ENCODE data around the gene ARHGEF28.

The ARHGEF28 gene

GRCh38 chr5:73902327-73903051 is 276.5 kb downstream of the ARHGEF28 start:
- TF ChIP-seq, protein P1, sequence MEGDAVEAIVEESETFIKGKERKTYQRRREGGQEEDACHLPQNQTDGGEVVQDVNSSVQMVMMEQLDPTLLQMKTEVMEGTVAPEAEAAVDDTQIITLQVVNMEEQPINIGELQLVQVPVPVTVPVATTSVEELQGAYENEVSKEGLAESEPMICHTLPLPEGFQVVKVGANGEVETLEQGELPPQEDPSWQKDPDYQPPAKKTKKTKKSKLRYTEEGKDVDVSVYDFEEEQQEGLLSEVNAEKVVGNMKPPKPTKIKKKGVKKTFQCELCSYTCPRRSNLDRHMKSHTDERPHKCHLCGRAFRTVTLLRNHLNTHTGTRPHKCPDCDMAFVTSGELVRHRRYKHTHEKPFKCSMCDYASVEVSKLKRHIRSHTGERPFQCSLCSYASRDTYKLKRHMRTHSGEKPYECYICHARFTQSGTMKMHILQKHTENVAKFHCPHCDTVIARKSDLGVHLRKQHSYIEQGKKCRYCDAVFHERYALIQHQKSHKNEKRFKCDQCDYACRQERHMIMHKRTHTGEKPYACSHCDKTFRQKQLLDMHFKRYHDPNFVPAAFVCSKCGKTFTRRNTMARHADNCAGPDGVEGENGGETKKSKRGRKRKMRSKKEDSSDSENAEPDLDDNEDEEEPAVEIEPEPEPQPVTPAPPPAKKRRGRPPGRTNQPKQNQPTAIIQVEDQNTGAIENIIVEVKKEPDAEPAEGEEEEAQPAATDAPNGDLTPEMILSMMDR (IDR thresholded peaks at IDR 0.05; ENCODE audit: low read depth, low read length) = peak; percentile 37; the same call in 1 of the 2 replicates
- Histone ChIP-seq H3K27me3 (ENCODE audit: insufficient read depth, low read depth, severe bottlenecking) (no peaks in the 10 kb centered on the region), H3K9me3 (ENCODE audit: severe bottlenecking) (peaks cover 6% of the 10 kb centered on the region), H3K36me3 (no peaks in the 10 kb centered on the region), H3K4me3 (ENCODE audit: low read depth, low read length) (no peak overlapping the region), H3K27ac (no peak overlapping the region)
- DNase-seq = peak; percentile 22

DNA sequence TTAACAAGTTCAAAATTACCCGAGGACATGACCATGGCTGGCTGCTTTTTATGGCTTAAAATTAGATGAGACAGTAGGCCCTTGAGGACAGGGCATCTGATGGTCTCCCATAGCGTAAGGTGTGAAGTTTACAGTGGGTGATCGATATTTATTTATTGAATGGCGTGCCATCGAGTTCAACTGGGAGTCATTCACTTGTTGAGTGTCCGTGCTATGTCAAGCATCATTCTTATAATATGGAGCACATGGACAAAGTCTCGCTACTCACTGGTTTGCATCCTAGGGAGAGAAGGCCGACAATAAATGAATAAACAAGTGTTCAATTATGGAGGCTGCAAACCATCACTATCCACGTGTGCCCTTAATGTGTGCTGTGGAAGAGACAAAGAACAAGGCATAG is 277.2 kb downstream of the ARHGEF28 start:
- Histone ChIP-seq H3K36me3 (no peaks in the 10 kb centered on the region), H3K27ac (no peak overlapping the region), H3K9me3 (ENCODE audit: severe bottlenecking) (peaks cover 6% of the 10 kb centered on the region), H3K4me3 (ENCODE audit: low read depth, low read length) (no peak overlapping the region), H3K27me3 (ENCODE audit: insufficient read depth, low read depth, severe bottlenecking) (no peaks in the 10 kb centered on the region)
- no peak for DNase-seq
- TF ChIP-seq, protein P1 (IDR thresholded peaks at IDR 0.05; ENCODE audit: low read depth, low read length) = no peak

GRCh38 chr5:73906277-73906676 is 280.3 kb downstream of the ARHGEF28 start:
- no peak overlapping the region for H3K27ac ChIP-seq
- no peak for DNase-seq
- no peaks in the 10 kb centered on the region for H3K27me3 ChIP-seq (ENCODE audit: insufficient read depth, low read depth, severe bottlenecking)
- no peaks in the 10 kb centered on the region for H3K36me3 ChIP-seq
- no peak overlapping the region for H3K4me3 ChIP-seq (ENCODE audit: low read depth, low read length)
- TF ChIP-seq, protein P1 (IDR thresholded peaks at IDR 0.05; ENCODE audit: low read depth, low read length) = no peak
- H3K9me3 ChIP-seq (ENCODE audit: severe bottlenecking) = peaks cover 6% of the 10 kb centered on the region

- TF ChIP-seq, protein P1 (IDR thresholded peaks at IDR 0.05; ENCODE audit: low read depth, low read length) = no peak
- no peak overlapping the region for H3K27ac ChIP-seq
- peaks cover 6% of the 10 kb centered on the region for H3K9me3 ChIP-seq (ENCODE audit: severe bottlenecking)
- H3K4me3 ChIP-seq (ENCODE audit: low read depth, low read length) = no peak overlapping the region
- H3K27me3 ChIP-seq (ENCODE audit: insufficient read depth, low read depth, severe bottlenecking) = no peaks in the 10 kb centered on the region
- no peaks in the 10 kb centered on the region; the same call in 1 of the 2 replicates for H3K36me3 ChIP-seq
- DNase-seq = no peak
Measured at GRCh38 chr5:73907164-73907563, 281.2 kb downstream of the ARHGEF28 start.

GRCh38 chr5:73908395-73908794 is 282.4 kb downstream of the ARHGEF28 start:
- Histone ChIP-seq H3K36me3 (no peaks in the 10 kb centered on the region; the same call in 1 of the 2 replicates), H3K27me3 (ENCODE audit: insufficient read depth, low read depth, severe bottlenecking) (no peaks in the 10 kb centered on the region), H3K9me3 (ENCODE audit: severe bottlenecking) (peaks cover 6% of the 10 kb centered on the region), H3K4me3 (ENCODE audit: low read depth, low read length) (no peak overlapping the region), H3K27ac (no peak overlapping the region)
- no peak for DNase-seq
- TF ChIP-seq, protein P1 (IDR thresholded peaks at IDR 0.05; ENCODE audit: low read depth, low read length) = no peak

DNA sequence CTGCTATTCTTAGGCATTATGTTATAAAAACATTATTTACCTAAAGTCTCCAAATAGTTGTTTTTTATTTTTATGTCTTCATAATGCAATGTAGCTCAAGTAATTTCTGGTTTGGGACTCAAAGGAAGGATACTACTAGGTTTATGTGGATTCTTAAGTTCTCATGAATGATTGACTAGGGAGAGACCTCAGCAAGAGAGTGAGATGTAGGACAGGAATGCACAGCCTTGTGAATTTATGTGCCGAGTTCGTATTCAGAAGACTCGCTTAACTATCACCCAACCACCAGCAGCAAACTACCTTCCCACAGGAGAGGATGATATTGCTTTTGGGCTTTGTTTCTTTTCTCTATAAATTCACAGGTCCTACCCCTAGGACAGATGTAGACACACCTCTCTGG is 282.9 kb downstream of the ARHGEF28 start:
- Histone ChIP-seq H3K27ac (no peak overlapping the region), H3K9me3 (ENCODE audit: severe bottlenecking) (peaks cover 6% of the 10 kb centered on the region), H3K27me3 (ENCODE audit: insufficient read depth, low read depth, severe bottlenecking) (no peaks in the 10 kb centered on the region), H3K36me3 (no peaks in the 10 kb centered on the region; the same call in 1 of the 2 replicates), H3K4me3 (ENCODE audit: low read depth, low read length) (no peak overlapping the region)
- no peak for DNase-seq
- TF ChIP-seq, protein P1 (IDR thresholded peaks at IDR 0.05; ENCODE audit: low read depth, low read length) = no peak
